Activated T-cell treated with anti-CD3 and anti-CD28 coated beads, Interleukin-2, amount 50 U/mL, for 72 hours (primary cell): ENCODE results near the gene BLCAP. TPM values are rescaled to one million over a fixed set of nuclear protein-coding genes. Genes with fewer than 3 reads are reported as not detected.
"Not testable (repeated sequence)": the region's sequence is repeated elsewhere in the genome, so short reads cannot be mapped to it uniquely, and the experiment has no call there.

ENCODE experiments used
- ATAC-seq, 2 donors: fragments of 150-1000 bp; cut with Tn5 transposase; replicated peaks in 1 of 2; 2 replicates each; pipeline ENCODE4 v1.10.0; 2021; ENCODE audit warnings: moderate library complexity in 2 of 2, mild to moderate bottlenecking in 1 of 2
- DNase-seq, 2 donors: peaks; one replicate each; pipeline ENCODE4 v3.0.0; 2021 to 2022; ENCODE audit warnings: mixed read lengths in 1 of 2
- H3K27ac Mint-ChIP-seq: one replicate; pipeline ENCODE4 v1.8.0; 2022; ENCODE audit warnings: mild to moderate bottlenecking, moderate library complexity, mixed read lengths
- H3K27me3 Mint-ChIP-seq: one replicate; pipeline ENCODE4 v1.8.0; 2022; ENCODE audit warnings: low read depth, mixed read lengths
- H3K36me3 Mint-ChIP-seq, 2 donors: one replicate each; pipeline ENCODE4 v1.8.0; 2022; ENCODE audit warnings: mixed read lengths in 2 of 2, mild to moderate bottlenecking in 1 of 2; ENCODE audit not compliant: insufficient read depth in 2 of 2
- H3K4me1 Mint-ChIP-seq: one replicate; pipeline ENCODE4 v1.8.0; 2022; ENCODE audit warnings: low read depth, mixed read lengths
- H3K4me3 Mint-ChIP-seq, 2 donors: one replicate each; pipeline ENCODE4 v1.8.0; 2022; ENCODE audit warnings: mild to moderate bottlenecking in 2 of 2, mixed read lengths in 2 of 2, moderate library complexity in 2 of 2
- H3K9me3 Mint-ChIP-seq, 2 donors: one replicate each; pipeline ENCODE4 v1.8.0; 2022; ENCODE audit warnings: mixed read lengths in 2 of 2
- total RNA-seq, 2 donors: library from RNA; stranded (reverse); gene quantifications; one replicate each; pipeline ENCODE4 v1.2.3, GENCODE V29; 2022

BLCAP gene
- total RNA-seq, 2 donors from 2014 or later, result 35.5 to 39.2 TPM

- Mint-ChIP-seq H3K9me3 (no peaks in the 10 kb centered on the region), H3K27me3 (no peaks in the 10 kb centered on the region), H3K36me3 (no peaks in the 10 kb centered on the region), H3K4me3 (no peak overlapping the region), H3K4me1 (no peaks in the 10 kb centered on the region), H3K27ac (no peak overlapping the region)
- DNase-seq, result no peak
- ATAC-seq, result no peak
Observed at GRCh38 chr20:37492945-37493344, 34.7 kb downstream of the BLCAP start.

- H3K27me3 Mint-ChIP-seq, result peaks cover 6% of the 10 kb centered on the region
- H3K36me3 Mint-ChIP-seq, result no peaks in the 10 kb centered on the region
- ATAC-seq, result no peak
- no peak for DNase-seq
- no peak overlapping the region for H3K4me3 Mint-ChIP-seq
- no peaks in the 10 kb centered on the region for H3K4me1 Mint-ChIP-seq
- H3K9me3 Mint-ChIP-seq, result no peaks in the 10 kb centered on the region
- H3K27ac Mint-ChIP-seq, result no peak overlapping the region
Observed at GRCh38 chr20:37492096-37492625, 35.5 kb downstream of the BLCAP start.

GRCh38 chr20:37490663-37491350 is 36.9 kb downstream of the BLCAP start:
- ATAC-seq, result no peak
- no peak overlapping the region for H3K27ac Mint-ChIP-seq

GRCh38 chr20:37486209-37486608 is 41.5 kb downstream of the BLCAP start:
- H3K36me3 Mint-ChIP-seq, DNase-seq, ATAC-seq, H3K4me3 Mint-ChIP-seq, H3K4me1 Mint-ChIP-seq, H3K9me3 Mint-ChIP-seq, H3K27ac Mint-ChIP-seq: not testable (repeated sequence)
- H3K27me3 Mint-ChIP-seq, result peaks cover 19% of the 10 kb centered on the region

More at GRCh38 chr20:37490663-37491350, 36.9 kb downstream of the BLCAP start:
- no peaks in the 10 kb centered on the region for H3K9me3 Mint-ChIP-seq
- H3K27me3 Mint-ChIP-seq, result peaks cover 9% of the 10 kb centered on the region
- DNase-seq, result no peak
- no peaks in the 10 kb centered on the region for H3K4me1 Mint-ChIP-seq
- no peak overlapping the region for H3K4me3 Mint-ChIP-seq
- H3K36me3 Mint-ChIP-seq, result no peaks in the 10 kb centered on the region

GRCh38 chr20:37484331-37484730 is 43.3 kb downstream of the BLCAP start:
- H3K27me3 Mint-ChIP-seq, result peaks cover 31% of the 10 kb centered on the region
- H3K36me3 Mint-ChIP-seq, result no peaks in the 10 kb centered on the region
- no peaks in the 10 kb centered on the region for H3K9me3 Mint-ChIP-seq
- ATAC-seq, result no peak
- H3K27ac Mint-ChIP-seq, result no peak overlapping the region
- no peaks in the 10 kb centered on the region for H3K4me1 Mint-ChIP-seq
- no peak for DNase-seq
- no peak overlapping the region for H3K4me3 Mint-ChIP-seq

- H3K36me3 Mint-ChIP-seq, result no peaks in the 10 kb centered on the region
Observed at GRCh38 chr20:37481610-37482009, 46.1 kb downstream of the BLCAP start.

GRCh38 chr20:37480919-37481318 is 46.8 kb downstream of the BLCAP start:
- Mint-ChIP-seq H3K27ac (no peak overlapping the region), H3K4me1 (no peaks in the 10 kb centered on the region), H3K4me3 (no peak overlapping the region), H3K9me3 (no peaks in the 10 kb centered on the region), H3K27me3 (peaks cover 24% of the 10 kb centered on the region), H3K36me3 (no peaks in the 10 kb centered on the region)
- ATAC-seq (no peak), DNase-seq (no peak)

More at GRCh38 chr20:37481610-37482009, 46.1 kb downstream of the BLCAP start:
- DNase-seq (no peak), ATAC-seq (no peak)
- H3K27me3 Mint-ChIP-seq, result peaks cover 25% of the 10 kb centered on the region
- no peaks in the 10 kb centered on the region for H3K4me1 Mint-ChIP-seq
- H3K9me3 Mint-ChIP-seq, result no peaks in the 10 kb centered on the region
- no peak overlapping the region for H3K4me3 Mint-ChIP-seq
- no peak overlapping the region for H3K27ac Mint-ChIP-seq

GRCh38 chr20:37479925-37480691 is 47.6 kb downstream of the BLCAP start:
- ATAC-seq (no peak), DNase-seq (no peak)
- no peaks in the 10 kb centered on the region for H3K36me3 Mint-ChIP-seq
- H3K27me3 Mint-ChIP-seq, result peaks cover 25% of the 10 kb centered on the region
- no peak overlapping the region for H3K4me3 Mint-ChIP-seq
- H3K4me1 Mint-ChIP-seq, result no peaks in the 10 kb centered on the region
- no peak overlapping the region for H3K27ac Mint-ChIP-seq
- no peaks in the 10 kb centered on the region for H3K9me3 Mint-ChIP-seq

GRCh38 chr20:37479266-37479665 is 48.4 kb downstream of the BLCAP start:
- DNase-seq (no peak), ATAC-seq (no peak)
- no peaks in the 10 kb centered on the region for H3K36me3 Mint-ChIP-seq
- no peak overlapping the region for H3K4me3 Mint-ChIP-seq
- H3K27ac Mint-ChIP-seq, result no peak overlapping the region
- H3K9me3 Mint-ChIP-seq, result no peaks in the 10 kb centered on the region
- no peaks in the 10 kb centered on the region for H3K4me1 Mint-ChIP-seq
- H3K27me3 Mint-ChIP-seq, result peaks cover 28% of the 10 kb centered on the region

GRCh38 chr20:37477041-37477440 is 50.6 kb downstream of the BLCAP start:
- Mint-ChIP-seq H3K27ac (no peak overlapping the region), H3K4me1 (no peaks in the 10 kb centered on the region), H3K36me3 (no peaks in the 10 kb centered on the region), H3K9me3 (no peaks in the 10 kb centered on the region), H3K27me3 (peaks cover 28% of the 10 kb centered on the region), H3K4me3 (no peak overlapping the region)
- DNase-seq (no peak), ATAC-seq (no peak)

GRCh38 chr20:37475252-37475651 is 52.4 kb downstream of the BLCAP start:
- Mint-ChIP-seq H3K4me1 (no peaks in the 10 kb centered on the region), H3K36me3 (no peaks in the 10 kb centered on the region), H3K4me3 (no peak overlapping the region), H3K27me3 (peaks cover 17% of the 10 kb centered on the region), H3K27ac (no peak overlapping the region), H3K9me3 (no peaks in the 10 kb centered on the region)
- DNase-seq, result no peak
- no peak for ATAC-seq

GRCh38 chr20:37474386-37474785 is 53.3 kb downstream of the BLCAP start:
- Mint-ChIP-seq H3K4me1 (no peaks in the 10 kb centered on the region), H3K27ac (no peak overlapping the region), H3K27me3 (peaks cover 10% of the 10 kb centered on the region), H3K9me3 (no peaks in the 10 kb centered on the region), H3K4me3 (no peak overlapping the region), H3K36me3 (no peaks in the 10 kb centered on the region)
- DNase-seq (no peak), ATAC-seq (no peak)

- ATAC-seq (no peak), DNase-seq (no peak)
- no peaks in the 10 kb centered on the region for H3K36me3 Mint-ChIP-seq
- H3K27ac Mint-ChIP-seq, result no peak overlapping the region
- no peaks in the 10 kb centered on the region for H3K9me3 Mint-ChIP-seq
- H3K4me1 Mint-ChIP-seq, result no peaks in the 10 kb centered on the region
- H3K27me3 Mint-ChIP-seq, result peaks cover 10% of the 10 kb centered on the region
- no peak overlapping the region for H3K4me3 Mint-ChIP-seq
Observed at GRCh38 chr20:37473249-37474000, 54.3 kb downstream of the BLCAP start.
